H9 (cell line): Measurements from ENCODE around the gene NUBPL. TPM values are rescaled to one million over a fixed set of nuclear protein-coding genes. Genes with fewer than 3 reads are reported as not detected.

ENCODE experiments used
- DNase-seq: peaks from one replicate; pipeline ENCODE4 v3.0.0-alpha.2; 2017
- H2AFZ ChIP-seq: one replicate; pipeline ENCODE4 v1.6.1; 2013; ENCODE audit warnings: mild to moderate bottlenecking, low read length, control low read depth, moderate library complexity
- H2AK5ac ChIP-seq: 2 replicates; pipeline ENCODE4 v1.6.1; 2013; ENCODE audit warnings: low read length, control low read depth, mixed read lengths; ENCODE audit not compliant: insufficient read length
- H2BK120ac ChIP-seq: one replicate; pipeline ENCODE4 v1.6.1; 2013; ENCODE audit warnings: low read depth, mild to moderate bottlenecking, low read length, control low read depth, inconsistent platforms; ENCODE audit not compliant: poor library complexity, severe bottlenecking
- H2BK12ac ChIP-seq: 2 replicates; pipeline ENCODE4 v1.6.1; 2013; ENCODE audit warnings: low read length, control low read depth, mixed read lengths, low read depth; ENCODE audit not compliant: insufficient read length
- H2BK15ac ChIP-seq: 2 replicates; pipeline ENCODE4 v1.6.1; 2013; ENCODE audit warnings: low read depth, low read length, control low read depth
- H2BK20ac ChIP-seq: one replicate; pipeline ENCODE4 v1.6.1; 2013; ENCODE audit warnings: low read depth, mild to moderate bottlenecking, low read length, control low read depth, inconsistent platforms; ENCODE audit not compliant: poor library complexity, severe bottlenecking
- H2BK5ac ChIP-seq: 2 replicates; pipeline ENCODE4 v1.6.1; 2013; ENCODE audit warnings: low read length, control low read depth, mixed read lengths; ENCODE audit not compliant: insufficient read length
- H3K14ac ChIP-seq: 2 replicates; pipeline ENCODE4 v1.6.1; 2013; ENCODE audit warnings: low read length, control low read depth; ENCODE audit not compliant: insufficient read depth
- H3K18ac ChIP-seq: 2 replicates; pipeline ENCODE4 v1.6.1; 2013; ENCODE audit warnings: low read depth, mild to moderate bottlenecking, mixed read lengths, low read length, control low read depth; ENCODE audit not compliant: insufficient read length
- H3K23ac ChIP-seq: 2 replicates; pipeline ENCODE4 v1.6.1; 2013; ENCODE audit warnings: low read length, control low read depth, mixed read lengths, low read depth; ENCODE audit not compliant: insufficient read length
- H3K23me2 ChIP-seq: 2 replicates; pipeline ENCODE4 v1.6.1; 2013; ENCODE audit warnings: low read depth, mild to moderate bottlenecking, mixed read lengths, low read length, control low read depth; ENCODE audit not compliant: insufficient read length, poor library complexity, severe bottlenecking
- H3K27ac ChIP-seq: 2 replicates; pipeline ENCODE4 v1.5.1; 2013; ENCODE audit warnings: low read length, control low read depth, mixed read lengths, low read depth; ENCODE audit not compliant: insufficient read length
- H3K27me3 ChIP-seq: 2 replicates; pipeline ENCODE4 v1.6.1; 2013; ENCODE audit warnings: low read length, control low read depth, inconsistent platforms; ENCODE audit not compliant: insufficient read depth
- H3K4ac ChIP-seq: 2 replicates; pipeline ENCODE4 v1.6.1; 2013; ENCODE audit warnings: low read depth, mild to moderate bottlenecking, control low read depth, inconsistent platforms, low read length, moderate library complexity
- H3K4me1 ChIP-seq: 2 replicates; pipeline ENCODE4 v1.6.1; 2013; ENCODE audit warnings: low read length, control low read depth, inconsistent platforms; ENCODE audit not compliant: insufficient read depth
- H3K4me2 ChIP-seq: 2 replicates; pipeline ENCODE4 v1.6.1; 2013; ENCODE audit warnings: low read length, control low read depth, mixed read lengths; ENCODE audit not compliant: insufficient read length, insufficient read depth
- H3K56ac ChIP-seq: 2 replicates; pipeline ENCODE4 v1.6.1; 2013; ENCODE audit warnings: low read depth, mild to moderate bottlenecking, mixed read lengths, low read length, control low read depth; ENCODE audit not compliant: insufficient read length
- H3K79me1 ChIP-seq: 2 replicates; pipeline ENCODE4 v1.6.1; 2013; ENCODE audit warnings: low read depth, mild to moderate bottlenecking, moderate library complexity, low read length, control low read depth, inconsistent platforms; ENCODE audit not compliant: insufficient read depth, poor library complexity, severe bottlenecking
- H3K79me2 ChIP-seq: 2 replicates; pipeline ENCODE4 v1.6.1; 2013; ENCODE audit warnings: low read length, control low read depth, inconsistent platforms; ENCODE audit not compliant: insufficient read depth
- H3K9ac ChIP-seq: 2 replicates; pipeline ENCODE4 v1.6.1; 2013; ENCODE audit warnings: low read length, control low read depth, mixed read lengths; ENCODE audit not compliant: insufficient read length; ENCODE audit errors: extremely low read depth
- H3K9me3 ChIP-seq: one replicate; pipeline ENCODE4 v1.6.1; 2013; ENCODE audit warnings: low read depth, low read length, inconsistent platforms; ENCODE audit not compliant: control insufficient read depth
- H3T11ph ChIP-seq: one replicate; pipeline ENCODE4 v1.6.1; 2013; ENCODE audit warnings: mild to moderate bottlenecking, low read length, control low read depth, inconsistent platforms
- H4K20me1 ChIP-seq: one replicate; pipeline ENCODE4 v1.6.1; 2013; ENCODE audit not compliant: control insufficient read depth, insufficient read length, insufficient read depth
- H4K5ac ChIP-seq: 2 replicates; pipeline ENCODE4 v1.6.1; 2013; ENCODE audit warnings: low read depth, mild to moderate bottlenecking, mixed read lengths, low read length, control low read depth; ENCODE audit not compliant: insufficient read length
- H4K8ac ChIP-seq: replicated peaks from 2 replicates; pipeline ENCODE4 v1.6.1; 2013; ENCODE audit warnings: low read length, control low read depth, mixed read lengths, low read depth; ENCODE audit not compliant: insufficient read length
- H4K91ac ChIP-seq: 2 replicates; pipeline ENCODE4 v1.6.1; 2013; ENCODE audit warnings: low read depth, mild to moderate bottlenecking, moderate library complexity, mixed read lengths, low read length, control low read depth; ENCODE audit not compliant: insufficient read length
- H3K27ac Mint-ChIP-seq, 3 experiments: 2 replicates in 2 of 3; 3 replicates in 1 of 3; pipeline ENCODE4 v1.8.0; 2020 to 2021; ENCODE audit warnings: mixed read lengths in 3 of 3, mild to moderate bottlenecking in 1 of 3, moderate library complexity in 1 of 3
- H3K27me3 Mint-ChIP-seq: 2 replicates; pipeline ENCODE4 v1.8.0; 2021; ENCODE audit warnings: low read depth, mild to moderate bottlenecking, moderate library complexity, mixed read lengths
- H3K36me3 Mint-ChIP-seq, 3 experiments: 2 replicates in 2 of 3; 3 replicates in 1 of 3; pipeline ENCODE4 v1.8.0; 2020 to 2021; ENCODE audit warnings: low read depth in 3 of 3, mixed read lengths in 3 of 3; ENCODE audit not compliant: insufficient read depth in 1 of 3
- H3K4me1 Mint-ChIP-seq, 2 experiments: 2 replicates each; pipeline ENCODE4 v1.8.0; 2020; ENCODE audit warnings: mixed read lengths in 2 of 2
- H3K4me3 Mint-ChIP-seq, 2 experiments: 2 replicates in 1 of 2; 3 replicates in 1 of 2; pipeline ENCODE4 v1.8.0; 2020 to 2021; ENCODE audit warnings: mild to moderate bottlenecking in 2 of 2, mixed read lengths in 2 of 2, moderate library complexity in 1 of 2
- H3K9me3 Mint-ChIP-seq, 2 experiments: 2 replicates in 1 of 2; 3 replicates in 1 of 2; pipeline ENCODE4 v1.8.0; 2020; ENCODE audit warnings: mild to moderate bottlenecking in 2 of 2, mixed read lengths in 2 of 2, moderate library complexity in 1 of 2
- CTCF ChIP-seq: fragments of 200-600 bp; sonication (generic); conservative IDR thresholded peaks from 3 replicates; pipeline ENCODE4 v1.8.0; 2021; ENCODE audit warnings: antibody characterized with exemption, mild to moderate bottlenecking
- WGBS: extraction: QIAGEN DNeasy Blood & Tissue Kit; methylation state at CpG from one replicate; pipeline ENCODE4 v1.1.7; 2013; ENCODE audit warnings: missing lambda C conversion rate, low lambda C conversion rate, mixed read lengths; ENCODE audit not compliant: insufficient read length; ENCODE audit errors: extremely low coverage; 5-methylcytosine and 5-hydroxymethylcytosine counted together
- total RNA-seq: library from RNA; stranded (reverse); gene quantifications from 2 replicates; pipeline ENCODE4 v1.2.1, GENCODE V29; 2021

NUBPL gene
- total RNA-seq, 1 experiment from 2014 or later: 14.8 TPM

DNA sequence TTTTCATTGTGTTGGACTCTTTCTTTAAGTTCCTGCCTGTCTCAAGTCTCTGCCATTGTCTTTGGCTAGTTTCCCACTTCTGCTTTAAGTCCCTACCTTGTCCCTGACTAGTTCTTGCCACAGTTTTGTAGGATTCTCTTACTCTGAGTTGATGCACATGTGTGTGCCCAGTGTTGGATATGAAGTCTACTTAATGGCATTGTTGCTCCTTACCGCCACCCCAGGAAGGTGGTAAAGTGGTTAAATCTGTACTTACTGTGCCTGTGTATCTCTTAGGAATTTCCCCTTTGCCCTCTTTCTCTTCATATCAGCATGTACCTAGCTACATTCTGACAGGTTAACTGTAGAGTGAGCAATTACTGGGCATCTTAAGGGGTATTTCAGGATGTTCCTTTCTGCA lies 227.1 kb downstream of the NUBPL start:
- H3K18ac ChIP-seq: no peak overlapping the region
- no peak overlapping the region for H3K23ac ChIP-seq
- H3K23me2 ChIP-seq: no peaks in the 10 kb centered on the region
- no peak overlapping the region for H2BK20ac ChIP-seq
- H3K4me2 ChIP-seq: no peak overlapping the region
- Mint-ChIP-seq H3K9me3 (peaks cover 21 to 33% of the 10 kb centered on the region in 2 experiments; a peak in 4 of 5 replicates), H3K36me3 (peaks cover 0 to 19% (median under 1%) of the 10 kb centered on the region in 3 experiments; a peak in 5 of 7 replicates), H3K4me1 (no peaks in the 10 kb centered on the region; a peak in 1 of 4 replicates), H3K27ac (no peak overlapping the region), H3K4me3 (no peak overlapping the region), H3K27me3 (no peaks in the 10 kb centered on the region)
- WGBS: no CpG with 5 or more reads among the region's 1 CpG
- no peak overlapping the region for H4K8ac ChIP-seq
- H3K9ac ChIP-seq: no peak overlapping the region
- no peaks in the 10 kb centered on the region for H3K4me1 ChIP-seq
- no peak overlapping the region for H2BK120ac ChIP-seq
- no peaks in the 10 kb centered on the region for H3K79me1 ChIP-seq
- H2AFZ ChIP-seq: no peak overlapping the region
- no peak overlapping the region for H2BK12ac ChIP-seq
- H2BK5ac ChIP-seq: no peak overlapping the region
- no peak overlapping the region for H3K56ac ChIP-seq
- DNase-seq: no peak
- no peaks in the 10 kb centered on the region for H4K20me1 ChIP-seq
- TF ChIP-seq CTCF: no peak
- no peak overlapping the region for H3K14ac ChIP-seq
- H3K27ac ChIP-seq: no peak overlapping the region
- H3K4ac ChIP-seq: no peak overlapping the region
- H4K91ac ChIP-seq: no peak overlapping the region
- no peak overlapping the region for H2AK5ac ChIP-seq
- H3K79me2 ChIP-seq: no peaks in the 10 kb centered on the region
- no peak overlapping the region for H4K5ac ChIP-seq
- H2BK15ac ChIP-seq: no peak overlapping the region
- no peaks in the 10 kb centered on the region for H3K9me3 ChIP-seq
- H3K27me3 ChIP-seq: no peaks in the 10 kb centered on the region
- H3T11ph ChIP-seq: no peak overlapping the region
